CD4-positive, alpha-beta T cell treated with Interleukin-12 subunit alpha and Interleukin-12 subunit beta, for 1 hour (primary cell): ENCODE data around the gene LRP1B.
"Not testable (repeated sequence)": the region's sequence is repeated elsewhere in the genome, so short reads cannot be mapped to it uniquely, and the experiment has no call there.

ENCODE experiments used
- DNase-seq: peaks from one replicate; pipeline ENCODE4 v3.0.0-alpha.2; 2020

LRP1B gene

GRCh38 chr2:140577453-140577852, 1553.4 kb downstream of the LRP1B start:
- DNase-seq, result no peak

- DNase-seq, result no peak
These were observed 1563.1 kb downstream of the LRP1B start for GRCh38 chr2:140567734-140568133.

- DNase-seq, result no peak
These were observed 1565.1 kb downstream of the LRP1B start for GRCh38 chr2:140565756-140566155.

GRCh38 chr2:140555701-140556100, 1575.1 kb downstream of the LRP1B start:
- no peak for DNase-seq

GRCh38 chr2:140552634-140553033, 1578.2 kb downstream of the LRP1B start:
- DNase-seq, result no peak

- no peak for DNase-seq
These were observed 1579.5 kb downstream of the LRP1B start for GRCh38 chr2:140551287-140551686.

- no peak for DNase-seq
These were observed 1580.0 kb downstream of the LRP1B start for GRCh38 chr2:140550821-140551220.

GRCh38 chr2:140544769-140545168, 1586.0 kb downstream of the LRP1B start:
- not testable (repeated sequence) for DNase-seq

GRCh38 chr2:140542627-140543026, 1588.2 kb downstream of the LRP1B start:
- DNase-seq, result no peak

GRCh38 chr2:140539242-140539875, 1591.5 kb downstream of the LRP1B start:
- DNase-seq, result no peak

- no peak for DNase-seq
These were observed 1601.1 kb downstream of the LRP1B start for GRCh38 chr2:140529706-140530105.

GRCh38 chr2:140528982-140529381, 1601.8 kb downstream of the LRP1B start:
- no peak for DNase-seq

- DNase-seq, result no peak
These were observed 1604.2 kb downstream of the LRP1B start for GRCh38 chr2:140526575-140526974.

GRCh38 chr2:140512106-140512505, 1618.7 kb downstream of the LRP1B start:
- no peak for DNase-seq

GRCh38 chr2:140509765-140510164, 1621.1 kb downstream of the LRP1B start:
- DNase-seq, result no peak

- DNase-seq, result no peak
These were observed 1622.1 kb downstream of the LRP1B start for GRCh38 chr2:140508756-140509155.

- DNase-seq, result no peak
These were observed 1624.2 kb downstream of the LRP1B start for GRCh38 chr2:140506606-140507005.

- DNase-seq, result no peak
These were observed 1626.2 kb downstream of the LRP1B start for GRCh38 chr2:140504601-140505000.

GRCh38 chr2:140502951-140503630, 1627.7 kb downstream of the LRP1B start:
- no peak for DNase-seq

- DNase-seq, result no peak
These were observed 1632.5 kb downstream of the LRP1B start for GRCh38 chr2:140498360-140498759.

GRCh38 chr2:140496714-140497113, 1634.1 kb downstream of the LRP1B start:
- DNase-seq, result no peak

- DNase-seq, result no peak
These were observed 1638.9 kb downstream of the LRP1B start for GRCh38 chr2:140491876-140492275.

GRCh38 chr2:140489193-140489592, 1641.6 kb downstream of the LRP1B start:
- DNase-seq, result no peak

- DNase-seq, result no peak
These were observed 1649.7 kb downstream of the LRP1B start for GRCh38 chr2:140481136-140481535.

GRCh38 chr2:140473851-140474250, 1657.0 kb downstream of the LRP1B start:
- DNase-seq, result no peak
